ENCODE results near the gene HPRT1. TPM values are rescaled to one million over a fixed set of nuclear protein-coding genes. Genes with fewer than 3 reads are reported as not detected.

The HPRT1 gene
- total and polyA plus RNA-seq, 2 experiments from 2014 or later: 6.5 to 14.0 TPM

- no peak overlapping the region for H3K4me3 ChIP-seq
- H3K9me3 ChIP-seq (ENCODE audit: low read depth): no peaks in the 10 kb centered on the region
- no peaks in the 10 kb centered on the region for H3K36me3 ChIP-seq (replicated peaks; ENCODE audit: insufficient read depth, low read depth)
- no peak overlapping the region for H3K4me2 ChIP-seq
- no peaks in the 10 kb centered on the region for H3K9me2 ChIP-seq (replicated peaks; ENCODE audit: insufficient read depth)
- H3K27ac ChIP-seq: no peak overlapping the region
- no peaks in the 10 kb centered on the region for H4K20me1 ChIP-seq (ENCODE audit: insufficient read depth, poor library complexity, severe bottlenecking)
- no peak for TF ChIP-seq EZH2 (IDR thresholded peaks at IDR 0.05; ENCODE audit: borderline replicate concordance)
- TF ChIP-seq CTCF (IDR thresholded peaks at IDR 0.05; ENCODE audit: poor library complexity): no peak
- TF ChIP-seq EZH2phosphoT487 (IDR thresholded peaks at IDR 0.05; ENCODE audit: low read depth, severe bottlenecking, unreplicated experiment): no peak
- H2AFZ ChIP-seq: no peak overlapping the region
- peak; percentile 19 for DNase-seq (ENCODE audit: low spot score)
- H3K27me3 ChIP-seq: no peaks in the 10 kb centered on the region
- no peaks in the 10 kb centered on the region for H3K4me1 ChIP-seq (ENCODE audit: insufficient read depth)
- no peaks in the 10 kb centered on the region for H3K79me2 ChIP-seq
- 80% methylated on average over 6 of the region's 6 CpGs for WGBS (ENCODE audit: low lambda C conversion rate, missing lambda C conversion rate)
These were observed 7.4 kb upstream of the HPRT1 start for GRCh38 chrX:134452596-134452995.

- Histone ChIP-seq H3K27me3 (no peaks in the 10 kb centered on the region), H3K27ac (no peak overlapping the region), H2AFZ (no peak overlapping the region), H3K9me3 (ENCODE audit: low read depth) (no peaks in the 10 kb centered on the region), H3K4me1 (ENCODE audit: insufficient read depth) (no peaks in the 10 kb centered on the region), H3K79me2 (no peaks in the 10 kb centered on the region), H3K4me3 (no peak overlapping the region), H3K9me2 (replicated peaks; ENCODE audit: insufficient read depth) (no peaks in the 10 kb centered on the region), H3K4me2 (no peak overlapping the region), H4K20me1 (ENCODE audit: insufficient read depth, poor library complexity, severe bottlenecking) (no peaks in the 10 kb centered on the region), H3K36me3 (replicated peaks; ENCODE audit: insufficient read depth, low read depth) (no peaks in the 10 kb centered on the region)
- TF ChIP-seq CTCF (IDR thresholded peaks at IDR 0.05; ENCODE audit: poor library complexity): no peak
- TF ChIP-seq EZH2phosphoT487 (IDR thresholded peaks at IDR 0.05; ENCODE audit: low read depth, severe bottlenecking, unreplicated experiment): no peak
- no peak for TF ChIP-seq EZH2 (IDR thresholded peaks at IDR 0.05; ENCODE audit: borderline replicate concordance)
- no peak for DNase-seq (ENCODE audit: low spot score)
- WGBS (ENCODE audit: low lambda C conversion rate, missing lambda C conversion rate): 68% methylated on average over 6 of the region's 6 CpGs
These were observed 6.3 kb upstream of the HPRT1 start for GRCh38 chrX:134453631-134454030.

- Histone ChIP-seq H3K36me3 (replicated peaks; ENCODE audit: insufficient read depth, low read depth) (no peaks in the 10 kb centered on the region), H3K4me1 (ENCODE audit: insufficient read depth) (no peaks in the 10 kb centered on the region), H3K4me2 (no peak overlapping the region), H3K9me3 (ENCODE audit: low read depth) (no peaks in the 10 kb centered on the region), H4K20me1 (ENCODE audit: insufficient read depth, poor library complexity, severe bottlenecking) (no peaks in the 10 kb centered on the region), H3K9me2 (replicated peaks; ENCODE audit: insufficient read depth) (no peaks in the 10 kb centered on the region), H3K27ac (no peak overlapping the region), H3K4me3 (no peak overlapping the region), H3K79me2 (no peaks in the 10 kb centered on the region), H3K27me3 (no peaks in the 10 kb centered on the region), H2AFZ (no peak overlapping the region)
- TF ChIP-seq EZH2phosphoT487 (IDR thresholded peaks at IDR 0.05; ENCODE audit: low read depth, severe bottlenecking, unreplicated experiment) (no peak), CTCF (IDR thresholded peaks at IDR 0.05; ENCODE audit: poor library complexity) (no peak), EZH2 (IDR thresholded peaks at IDR 0.05; ENCODE audit: borderline replicate concordance) (no peak)
- 90% methylated on average over 7 of the region's 7 CpGs for WGBS (ENCODE audit: low lambda C conversion rate, missing lambda C conversion rate)
- DNase-seq (ENCODE audit: low spot score): no peak
These were observed 5.5 kb upstream of the HPRT1 start for GRCh38 chrX:134454506-134454905.

GRCh38 chrX:134457708-134458107 is 2.3 kb upstream of the HPRT1 start:
- Histone ChIP-seq H3K36me3 (replicated peaks; ENCODE audit: insufficient read depth, low read depth) (no peaks in the 10 kb centered on the region), H2AFZ (no peak overlapping the region), H3K79me2 (peaks cover under 1% of the 10 kb centered on the region), H3K9me2 (replicated peaks; ENCODE audit: insufficient read depth) (no peaks in the 10 kb centered on the region), H3K4me1 (ENCODE audit: insufficient read depth) (no peaks in the 10 kb centered on the region), H4K20me1 (ENCODE audit: insufficient read depth, poor library complexity, severe bottlenecking) (no peaks in the 10 kb centered on the region), H3K27ac (no peak overlapping the region), H3K4me3 (no peak overlapping the region), H3K27me3 (no peaks in the 10 kb centered on the region), H3K4me2 (no peak overlapping the region), H3K9me3 (ENCODE audit: low read depth) (no peaks in the 10 kb centered on the region)
- TF ChIP-seq EZH2 (IDR thresholded peaks at IDR 0.05; ENCODE audit: borderline replicate concordance) (no peak), CTCF (IDR thresholded peaks at IDR 0.05; ENCODE audit: poor library complexity) (no peak), EZH2phosphoT487 (IDR thresholded peaks at IDR 0.05; ENCODE audit: low read depth, severe bottlenecking, unreplicated experiment) (no peak)
- WGBS (ENCODE audit: low lambda C conversion rate, missing lambda C conversion rate): 70% methylated on average over 5 of the region's 5 CpGs
- DNase-seq (ENCODE audit: low spot score): no peak
